HepG2 (cell line): ENCODE measurements around the gene EGFR.

Source experiments
- EP300 ChIP-seq, 3 experiments: sonication (generic) in 1 of 3; formaldehyde crosslinking in 1 of 3; IDR thresholded peaks; 2 replicates each; pipeline versions ENCODE4 v1.5.1 to v1.6.1; 2011 to 2020; ENCODE audit warnings: low read depth in 2 of 3, low read length in 2 of 3, borderline replicate concordance in 1 of 3, improper control_type of control experiment in 1 of 3, mild to moderate bottlenecking in 1 of 3, missing genetic modification reagents in 1 of 3, moderate library complexity in 1 of 3
- KDM5B ChIP-seq: sonication (generic); formaldehyde crosslinking; IDR thresholded peaks from 2 replicates; pipeline ENCODE4 v1.4.0; 2020; ENCODE audit warnings: missing genetic modification reagents, mild to moderate bottlenecking, borderline replicate concordance
- TF ChIP-seq, protein P1 (sequence below): sonication (generic); formaldehyde crosslinking; IDR thresholded peaks from 2 replicates; pipeline ENCODE4 v1.8.1; 2023; ENCODE audit warnings: missing genetic modification reagents, inconsistent platforms, borderline replicate concordance

DNA sequence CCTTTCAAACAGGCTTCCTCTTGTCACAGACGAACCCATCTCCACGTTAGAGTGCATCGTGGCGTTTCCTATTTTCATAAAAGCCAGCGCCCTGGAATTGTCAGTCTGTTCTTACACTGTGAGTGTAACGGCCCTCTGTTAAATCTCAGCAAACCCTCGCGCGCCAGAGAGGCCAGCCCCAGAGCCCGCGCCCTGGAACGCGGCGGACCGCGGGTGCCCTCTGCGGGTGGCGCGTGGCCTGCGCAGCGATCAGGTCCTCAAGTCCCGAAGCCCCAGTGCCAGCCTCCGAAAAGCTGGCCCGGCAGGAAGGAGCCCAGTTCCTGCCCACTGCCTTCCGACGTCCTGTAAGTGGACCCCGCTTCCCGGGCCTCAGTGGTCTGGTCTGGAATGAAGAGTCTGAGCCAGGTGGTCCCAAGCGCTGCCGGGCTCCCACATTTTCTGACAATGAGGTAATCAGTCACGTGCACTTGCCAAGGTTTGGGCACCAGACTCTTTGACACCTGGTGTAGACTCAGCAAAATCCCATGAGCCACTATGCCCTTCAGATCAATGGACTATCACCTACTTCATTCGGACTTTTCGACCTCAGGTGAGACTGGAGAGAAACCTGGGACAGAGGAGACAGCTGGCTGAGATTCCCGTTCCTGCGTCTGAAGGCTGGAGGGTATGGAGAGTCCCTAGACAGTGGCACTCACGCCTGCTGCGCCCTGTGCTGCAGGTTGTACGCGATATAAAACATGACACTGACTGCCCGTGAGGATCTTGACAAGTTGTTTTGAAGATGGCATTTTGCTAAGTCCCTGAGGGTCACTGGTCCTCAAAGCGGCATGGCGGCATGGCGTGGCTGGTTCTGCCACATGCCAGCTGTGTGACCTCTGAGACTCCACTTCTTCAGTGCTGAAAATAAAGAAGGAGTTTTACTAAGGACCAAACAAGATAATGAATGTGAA, 237.0 kb downstream of the EGFR start:
- TF ChIP-seq, protein P1, sequence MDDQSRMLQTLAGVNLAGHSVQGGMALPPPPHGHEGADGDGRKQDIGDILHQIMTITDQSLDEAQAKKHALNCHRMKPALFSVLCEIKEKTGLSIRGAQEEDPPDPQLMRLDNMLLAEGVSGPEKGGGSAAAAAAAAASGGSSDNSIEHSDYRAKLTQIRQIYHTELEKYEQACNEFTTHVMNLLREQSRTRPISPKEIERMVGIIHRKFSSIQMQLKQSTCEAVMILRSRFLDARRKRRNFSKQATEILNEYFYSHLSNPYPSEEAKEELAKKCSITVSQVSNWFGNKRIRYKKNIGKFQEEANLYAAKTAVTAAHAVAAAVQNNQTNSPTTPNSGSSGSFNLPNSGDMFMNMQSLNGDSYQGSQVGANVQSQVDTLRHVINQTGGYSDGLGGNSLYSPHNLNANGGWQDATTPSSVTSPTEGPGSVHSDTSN (CRISPR knock-in tag), result no peak
- TF ChIP-seq KDM5B (CRISPR knock-in tag) (no peak), EP300 (IDR thresholded peaks at IDR 0.05; ENCODE audit: low read depth in 2 of 2, low read length in 2 of 2) (no peak), EP300 (CRISPR knock-in tag; IDR thresholded peaks at IDR 0.05; ENCODE audit: borderline replicate concordance) (no peak)
